Gastrocnemius medialis (tissue), 4 donors: ENCODE results near the gene KCTD19. TPM values are rescaled to one million over a fixed set of nuclear protein-coding genes. Genes with fewer than 3 reads are reported as not detected.

Experiments
- ATAC-seq, 2 donors: fragments of 150-250 bp; one replicate each; pipeline ENCODE4 v1.9.1; 2016
- DNase-seq, 2 donors: peaks; one replicate each; pipeline ENCODE4 v3.0.0-alpha.2; 2019
- H3K27ac ChIP-seq, 4 donors: fragments of 200-600 bp; sonication (generic); 1 replicate in 1 of 4; 2 replicates in 3 of 4; pipeline ENCODE4 v1.5.1; 2016 to 2018; ENCODE audit warnings: mild to moderate bottlenecking in 2 of 4, moderate library complexity in 1 of 4
- H3K27me3 ChIP-seq, 3 donors: fragments of 200-600 bp; sonication (generic) in 2 of 3; 1 replicate in 1 of 3; 2 replicates in 2 of 3; pipeline versions ENCODE4 v1.5.1 to v1.6.0; 2016 to 2019; ENCODE audit warnings: mild to moderate bottlenecking in 1 of 3, moderate library complexity in 1 of 3
- H3K36me3 ChIP-seq, 2 donors: fragments of 200-600 bp; sonication (generic) in 1 of 2; one replicate each; pipeline ENCODE4 v1.5.1; 2017 to 2018
- H3K4me1 ChIP-seq, 2 donors: fragments of 200-600 bp; sonication (generic) in 1 of 2; one replicate each; pipeline ENCODE4 v1.5.1; 2016 to 2017; ENCODE audit warnings: mild to moderate bottlenecking in 2 of 2
- H3K4me3 ChIP-seq, 4 donors: fragments of 200-600 bp; sonication (generic) in 3 of 4; 1 replicate in 1 of 4; 2 replicates in 3 of 4; pipeline ENCODE4 v1.5.1; 2016 to 2019; ENCODE audit warnings: mild to moderate bottlenecking in 2 of 4
- H3K9me3 ChIP-seq, 3 donors: fragments of 200-600 bp; sonication (generic) in 2 of 3; 1 replicate in 1 of 3; 2 replicates in 2 of 3; pipeline ENCODE4 v1.5.1; 2016 to 2019
- POLR2A ChIP-seq, 2 donors: fragments of 450-650 bp; IDR thresholded peaks; one replicate each; pipeline ENCODE4 v1.6.1; 2017; ENCODE audit warnings: antibody characterized with exemption in 2 of 2, mild to moderate bottlenecking in 2 of 2, moderate library complexity in 2 of 2
- in situ Hi-C, 4 donors: fragments of 200-750 bp; cut with MboI; loops; one replicate each; pipeline versions ENCODE4 v1.15.0 to v1.8.0; 2017; ENCODE audit warnings: low sequenced_read_pairs in 4 of 4
- intact Hi-C: fragments of 100-400 bp; cut with DNase I; formaldehyde crosslinking; loops from one replicate; pipeline ENCODE4 v1.15.1; 2023; ENCODE audit warnings: low total_unique reads
- total RNA-seq, 4 donors: library from RNA; depleted of rRNA; stranded (reverse); fragments of >200 nt; gene quantifications; one replicate each; pipeline versions ENCODE4 v1.1.0 to v1.2.3, GENCODE V29; 2016
- TF ChIP-seq, protein P1 (sequence below), 5 experiments: fragments of 450-650 bp in 3 of 5; fragments of 200-600 bp in 2 of 5; sonication (generic) in 2 of 5; IDR thresholded peaks in 4 of 5; conservative IDR thresholded peaks in 1 of 5; 1 replicate in 4 of 5; 2 replicates in 1 of 5; pipeline ENCODE4 v1.5.1; 2016 to 2019; ENCODE audit warnings: antibody characterized with exemption in 5 of 5, mild to moderate bottlenecking in 3 of 5, moderate library complexity in 3 of 5

Gene KCTD19
- total RNA-seq, 4 donors from 2014 or later: not detected

DNA sequence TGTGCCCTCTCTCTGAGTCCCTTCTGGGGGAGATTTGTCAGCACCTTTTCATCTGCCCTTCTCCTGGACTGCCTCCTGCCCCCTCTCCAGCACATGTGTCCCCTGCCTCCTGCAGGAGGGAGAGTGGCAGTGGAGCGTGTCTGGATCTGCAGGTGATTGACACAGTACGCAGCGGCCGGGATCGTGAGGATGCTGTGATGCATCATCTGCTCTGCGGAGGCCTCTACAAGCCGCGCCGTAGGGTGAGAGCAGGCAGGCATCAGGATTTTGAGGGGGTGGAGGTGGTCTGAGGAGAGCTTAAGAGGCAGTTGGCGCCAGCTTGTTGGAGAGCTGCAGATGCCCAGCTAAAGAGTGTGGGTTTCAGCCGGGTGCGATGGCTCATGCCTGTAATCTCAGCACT lies 66.8 kb downstream of the KCTD19 start:
- no peaks in the 10 kb centered on the region for H3K27me3 ChIP-seq
- H3K9me3 ChIP-seq: no peaks in the 10 kb centered on the region
- peak overlapping the region in 1 of 4 donors; percentile 83 for H3K27ac ChIP-seq
- no peaks in the 10 kb centered on the region for H3K36me3 ChIP-seq
- intact Hi-C loops (loop anchor here (1.0 to 5.0 kb wide), 2 partner anchors 26 to 148 kb away; no protein-coding TSS in a partner anchor), in situ Hi-C loops (loop anchor here in 1 of 4 donors (10.0 kb wide), 1 partner anchor 155 kb away; the partner anchor contains the start of gene ZDHHC1)
- peaks cover 10 to 13% of the 10 kb centered on the region in 2 donors for H3K4me1 ChIP-seq
- ATAC-seq: no peak
- H3K4me3 ChIP-seq: no peak overlapping the region
- no peak for DNase-seq
- TF ChIP-seq POLR2A (IDR thresholded peaks at IDR 0.05): no peak
- TF ChIP-seq, protein P1, sequence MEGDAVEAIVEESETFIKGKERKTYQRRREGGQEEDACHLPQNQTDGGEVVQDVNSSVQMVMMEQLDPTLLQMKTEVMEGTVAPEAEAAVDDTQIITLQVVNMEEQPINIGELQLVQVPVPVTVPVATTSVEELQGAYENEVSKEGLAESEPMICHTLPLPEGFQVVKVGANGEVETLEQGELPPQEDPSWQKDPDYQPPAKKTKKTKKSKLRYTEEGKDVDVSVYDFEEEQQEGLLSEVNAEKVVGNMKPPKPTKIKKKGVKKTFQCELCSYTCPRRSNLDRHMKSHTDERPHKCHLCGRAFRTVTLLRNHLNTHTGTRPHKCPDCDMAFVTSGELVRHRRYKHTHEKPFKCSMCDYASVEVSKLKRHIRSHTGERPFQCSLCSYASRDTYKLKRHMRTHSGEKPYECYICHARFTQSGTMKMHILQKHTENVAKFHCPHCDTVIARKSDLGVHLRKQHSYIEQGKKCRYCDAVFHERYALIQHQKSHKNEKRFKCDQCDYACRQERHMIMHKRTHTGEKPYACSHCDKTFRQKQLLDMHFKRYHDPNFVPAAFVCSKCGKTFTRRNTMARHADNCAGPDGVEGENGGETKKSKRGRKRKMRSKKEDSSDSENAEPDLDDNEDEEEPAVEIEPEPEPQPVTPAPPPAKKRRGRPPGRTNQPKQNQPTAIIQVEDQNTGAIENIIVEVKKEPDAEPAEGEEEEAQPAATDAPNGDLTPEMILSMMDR (IDR thresholded peaks at IDR 0.05 in 4 of 5, conservative IDR thresholded peaks at IDR 0.05 in 1 of 5): no peak

DNA sequence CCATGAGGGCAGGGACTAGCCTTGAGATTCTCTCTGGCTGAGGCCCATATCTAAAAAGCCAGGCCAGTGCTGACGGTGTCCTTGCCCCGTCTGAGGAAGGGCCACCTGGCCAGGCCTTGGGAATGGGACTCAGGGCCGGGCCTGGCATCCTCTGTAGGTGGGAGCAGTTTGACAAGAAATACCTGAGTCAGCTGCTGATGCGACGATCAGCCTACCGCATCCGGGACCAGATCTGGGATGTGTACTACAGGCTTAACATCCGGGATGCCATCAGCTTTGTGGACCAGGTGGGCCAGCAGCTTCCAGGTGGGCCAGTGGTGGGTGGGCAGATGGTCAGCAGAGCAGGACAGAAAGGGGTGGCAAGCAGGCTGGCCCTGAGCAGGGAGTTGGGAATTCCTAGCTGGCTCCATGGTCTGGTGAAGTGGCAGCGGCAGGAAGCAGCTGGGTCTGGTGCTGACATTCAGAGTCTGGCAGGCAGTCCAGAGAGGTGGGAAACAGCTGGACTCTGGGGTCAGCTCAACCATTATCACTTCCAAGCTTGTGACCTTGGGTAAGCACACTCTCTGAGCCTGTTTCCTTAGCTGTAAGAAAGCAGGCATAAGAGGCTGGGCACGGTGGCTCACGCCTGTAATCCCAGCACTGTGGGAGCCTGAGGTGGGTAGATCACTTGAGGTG lies 68.2 kb downstream of the KCTD19 start:
- Histone ChIP-seq H3K27ac (no peak overlapping the region), H3K27me3 (no peaks in the 10 kb centered on the region), H3K4me1 (peaks cover 10 to 13% of the 10 kb centered on the region in 2 donors), H3K36me3 (no peaks in the 10 kb centered on the region), H3K4me3 (no peak overlapping the region), H3K9me3 (no peaks in the 10 kb centered on the region)
- TF ChIP-seq, protein P1 (IDR thresholded peaks at IDR 0.05 in 4 of 5, conservative IDR thresholded peaks at IDR 0.05 in 1 of 5): no peak
- TF ChIP-seq POLR2A (IDR thresholded peaks at IDR 0.05): no peak
- intact Hi-C loops: no loop called here
- ATAC-seq (no peak), DNase-seq (no peak)
- in situ Hi-C loops: no loop called here

DNA sequence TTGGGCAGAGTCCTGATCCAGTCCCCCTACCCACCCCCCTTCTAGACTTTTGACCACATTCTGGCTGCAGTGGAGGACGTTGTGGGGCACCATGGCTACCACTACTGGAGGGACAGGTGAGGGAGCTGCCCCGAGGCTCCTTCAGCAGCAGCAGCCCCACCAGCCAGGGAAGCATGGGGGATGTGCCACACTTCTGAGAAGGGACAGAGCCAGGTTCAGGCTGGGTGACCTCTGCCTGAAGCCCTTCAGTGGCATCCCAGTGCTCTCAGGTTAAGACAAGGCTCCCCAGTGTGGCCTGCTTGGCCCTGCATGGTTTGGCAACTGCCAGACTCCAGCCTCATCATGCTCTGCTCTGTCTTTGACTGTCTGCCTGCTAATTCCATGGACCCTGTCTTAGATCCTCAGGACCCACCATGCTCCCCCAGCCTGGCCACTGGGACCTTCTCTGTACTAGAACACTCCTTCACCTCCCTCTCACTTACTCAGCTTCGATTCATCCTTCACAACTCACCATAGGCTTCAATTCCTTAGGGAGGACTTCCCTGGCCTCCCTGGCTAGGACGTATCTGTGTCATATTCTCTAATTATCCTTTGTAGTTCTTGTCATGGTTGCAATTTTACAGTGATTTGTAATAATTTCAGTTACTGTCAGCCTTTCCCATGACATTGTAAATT lies 68.9 kb downstream of the KCTD19 start:
- no peak for DNase-seq
- no peak overlapping the region for H3K4me3 ChIP-seq
- TF ChIP-seq, protein P1 (IDR thresholded peaks at IDR 0.05 in 4 of 5, conservative IDR thresholded peaks at IDR 0.05 in 1 of 5): no peak
- TF ChIP-seq POLR2A (IDR thresholded peaks at IDR 0.05): no peak
- intact Hi-C loops: no loop called here
- no peak for ATAC-seq
- H3K4me1 ChIP-seq: peaks cover 10 to 13% of the 10 kb centered on the region in 2 donors
- no peaks in the 10 kb centered on the region for H3K9me3 ChIP-seq
- no peak overlapping the region for H3K27ac ChIP-seq
- no peaks in the 10 kb centered on the region for H3K36me3 ChIP-seq
- in situ Hi-C loops: no loop called here
- no peaks in the 10 kb centered on the region for H3K27me3 ChIP-seq

DNA sequence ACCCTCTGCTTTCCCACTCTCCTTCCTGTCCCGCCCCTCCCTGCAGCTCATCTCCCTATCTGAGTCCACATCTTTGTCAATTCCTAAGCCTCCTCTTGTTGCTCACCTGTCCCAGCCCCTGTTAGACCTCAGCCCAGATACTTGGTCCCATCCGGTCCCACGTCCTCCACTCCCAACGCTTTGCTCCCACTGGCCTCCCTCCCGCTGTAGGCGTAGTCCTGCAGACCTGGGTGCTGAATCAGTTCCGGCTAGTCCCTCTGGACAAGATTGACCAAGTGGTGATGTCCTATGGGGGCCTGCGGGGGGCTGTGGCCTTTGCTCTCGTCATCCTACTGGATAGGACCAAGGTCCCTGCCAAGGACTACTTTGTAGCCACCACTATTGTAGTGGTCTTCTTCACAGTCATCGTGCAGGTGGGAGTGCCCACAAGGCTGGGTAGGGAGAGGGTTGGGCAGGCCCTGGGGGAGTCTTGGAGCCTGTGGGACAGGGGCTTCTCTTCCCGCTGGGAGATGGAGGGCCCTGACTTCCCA lies 69.8 kb downstream of the KCTD19 start:
- intact Hi-C loops (no loop called here), in situ Hi-C loops (no loop called here)
- Histone ChIP-seq H3K9me3 (no peaks in the 10 kb centered on the region), H3K27ac (no peak overlapping the region), H3K4me3 (no peak overlapping the region), H3K36me3 (no peaks in the 10 kb centered on the region), H3K4me1 (peaks cover 12 to 13% of the 10 kb centered on the region in 2 donors), H3K27me3 (no peaks in the 10 kb centered on the region)
- no peak for DNase-seq
- TF ChIP-seq, protein P1 (IDR thresholded peaks at IDR 0.05 in 4 of 5, conservative IDR thresholded peaks at IDR 0.05 in 1 of 5): no peak
- no peak for TF ChIP-seq POLR2A (IDR thresholded peaks at IDR 0.05)
- ATAC-seq: no peak
